Measurements from ENCODE around the gene CELF1.

CELF1 gene

DNA sequence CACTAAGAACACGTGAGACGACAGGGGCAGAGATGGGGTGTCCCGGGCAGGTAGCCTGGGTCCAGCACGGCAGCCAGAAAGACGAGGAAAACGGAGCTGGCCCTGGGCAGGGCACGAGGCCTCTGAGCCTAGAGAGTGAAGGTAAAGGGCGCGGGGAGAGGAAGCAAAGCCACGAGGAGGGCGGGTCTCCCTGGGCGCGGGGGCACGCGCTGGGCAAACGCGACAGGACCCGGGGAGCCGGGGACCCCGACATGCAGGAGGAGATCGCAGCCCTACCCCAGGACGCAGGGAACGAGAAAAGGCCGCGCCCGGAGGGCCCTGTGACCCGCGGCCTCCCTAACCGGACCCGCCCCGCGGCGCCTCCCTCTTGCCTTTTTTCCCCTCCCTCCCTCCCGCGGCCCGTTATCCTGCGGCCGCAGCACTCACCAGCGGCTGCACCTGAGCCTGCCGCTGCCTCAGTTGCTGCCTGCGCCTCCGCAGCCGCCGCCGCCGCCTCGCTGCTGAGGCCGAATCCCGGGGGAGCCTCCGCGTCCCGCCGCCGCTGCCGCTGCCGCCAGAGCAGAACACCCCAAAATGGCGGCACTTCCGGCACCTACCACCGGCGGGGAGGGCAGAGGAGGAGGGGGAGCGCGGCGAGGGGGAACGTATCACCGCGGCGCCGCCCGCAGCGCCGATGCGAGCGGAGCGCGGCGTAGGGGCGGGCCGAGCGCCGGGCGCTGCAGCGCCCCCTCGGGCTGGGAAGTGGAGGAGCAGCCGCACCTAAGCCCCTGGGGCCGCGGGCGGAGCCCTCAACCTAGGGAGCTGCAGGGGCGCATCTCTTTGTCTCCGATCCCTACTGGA lies at the start of gene CELF1:
TSS of gene CELF1 (minus strand) at position 567 of the 840 bp plus-strand sequence. CDS start 53,609 bp downstream, outside the sequence.
- DNase-seq: peak; percentile 87

DNA sequence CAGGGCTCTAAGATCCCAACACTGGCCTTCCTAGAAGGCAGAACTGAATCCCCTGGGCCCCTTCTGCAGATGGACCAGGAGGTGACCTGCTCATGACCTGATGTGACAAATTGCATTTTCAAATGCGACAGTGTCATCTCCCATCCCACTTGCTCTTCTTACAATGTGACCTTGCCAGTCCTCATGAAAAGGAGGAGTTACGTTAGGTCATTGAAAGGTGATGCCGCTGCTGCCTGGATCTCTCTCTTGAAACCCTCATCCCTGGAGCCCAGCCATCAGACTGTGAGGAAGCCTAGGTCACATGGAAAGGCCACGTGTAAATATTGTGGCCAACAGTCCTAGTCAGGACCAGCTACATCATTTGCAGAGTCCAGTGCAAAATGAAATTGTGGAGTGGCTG lies 47.0 kb upstream of the CELF1 start:
- DNase-seq: no peak

DNA sequence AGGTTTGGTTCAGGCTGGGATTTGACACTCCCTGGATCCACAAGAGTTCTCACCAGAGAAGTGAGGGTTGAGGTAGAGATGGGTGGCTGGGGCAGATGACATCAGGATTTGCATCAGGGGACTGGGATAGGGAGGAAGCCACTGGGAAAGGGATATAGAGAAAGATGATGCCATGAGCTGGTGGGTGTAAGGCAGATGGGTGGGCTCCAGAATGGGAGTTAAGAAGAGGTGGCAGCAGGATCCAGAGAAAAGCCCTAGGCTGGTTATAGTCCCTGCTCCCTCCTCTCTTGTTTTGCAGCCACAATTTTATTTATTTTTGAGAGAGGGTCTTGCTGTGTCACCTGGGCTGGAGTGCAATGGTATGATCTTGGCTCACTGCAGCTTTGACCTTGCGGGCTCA lies 43.0 kb upstream of the CELF1 start:
- DNase-seq: no peak

DNA sequence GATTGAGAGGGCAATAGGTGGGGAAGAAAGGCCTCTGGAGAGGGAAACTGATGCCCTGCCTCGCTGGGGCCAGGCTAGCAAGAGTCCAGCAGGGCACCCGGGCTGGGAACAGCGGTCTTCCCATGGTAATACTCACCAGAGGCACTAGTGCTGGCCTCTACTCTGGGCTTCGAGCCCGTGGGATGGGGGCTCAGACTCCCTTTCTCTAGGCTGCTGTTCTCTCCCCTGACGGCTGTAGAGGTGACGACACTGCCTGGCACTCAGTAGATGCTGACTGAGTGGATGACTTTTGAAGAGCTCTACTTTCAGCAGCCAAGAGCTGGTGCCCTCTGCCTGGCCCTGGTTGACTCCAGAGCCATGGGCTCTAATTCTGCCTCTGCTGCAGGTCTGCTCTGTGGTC lies 42.1 kb upstream of the CELF1 start:
- DNase-seq: no peak

DNA sequence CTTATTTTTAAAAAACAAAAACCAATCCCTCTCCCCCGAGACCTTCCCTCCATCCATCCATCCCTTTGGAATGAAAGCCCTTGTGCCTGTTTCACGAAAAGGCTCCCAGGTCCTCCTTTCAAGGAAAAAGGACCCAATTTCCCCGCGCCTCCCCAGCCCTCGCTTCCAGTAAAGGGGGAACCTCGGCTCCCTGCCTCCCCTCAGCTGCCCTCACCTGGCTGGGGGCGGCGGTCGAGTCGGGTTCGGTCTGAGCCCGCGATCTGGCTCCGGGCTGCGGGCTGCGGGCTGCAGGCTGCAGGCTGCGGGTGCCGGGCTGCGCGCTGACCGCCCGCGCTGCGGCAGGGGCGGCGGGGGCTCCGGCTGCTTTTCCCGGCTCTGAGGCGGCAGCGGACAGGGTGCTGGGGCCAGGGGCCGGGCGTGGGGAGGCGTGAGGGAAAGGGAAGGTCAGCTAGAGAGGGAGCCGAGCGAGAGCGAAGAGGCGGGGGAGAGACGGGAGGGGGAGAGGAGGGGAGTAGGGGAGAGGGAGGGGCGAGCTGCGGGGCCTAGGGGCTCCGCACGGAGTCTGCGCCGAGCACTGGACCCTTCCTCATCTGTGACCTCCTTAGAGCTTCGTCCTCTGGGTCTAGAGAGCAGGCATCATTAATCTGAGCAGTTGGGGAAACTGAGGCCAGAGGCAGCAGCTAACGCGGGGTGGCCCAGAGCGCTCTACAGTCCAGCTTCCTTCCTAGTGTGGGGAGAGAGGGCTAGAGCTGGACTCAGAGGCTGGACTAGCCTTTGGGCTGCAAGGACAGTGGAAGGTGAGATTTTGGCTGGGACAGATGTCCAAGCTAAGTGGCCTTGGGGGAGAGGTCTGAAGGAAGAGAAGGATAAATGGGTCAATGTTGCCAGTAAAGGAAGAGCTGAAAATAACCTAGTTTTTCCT lies 41.3 kb upstream of the CELF1 start, which contains the start of gene C1QTNF4:
TSS of gene C1QTNF4 (minus strand) at position 478 of the 922 bp plus-strand sequence. CDS start 3,601 bp downstream, outside the sequence.
- no peak for DNase-seq

DNA sequence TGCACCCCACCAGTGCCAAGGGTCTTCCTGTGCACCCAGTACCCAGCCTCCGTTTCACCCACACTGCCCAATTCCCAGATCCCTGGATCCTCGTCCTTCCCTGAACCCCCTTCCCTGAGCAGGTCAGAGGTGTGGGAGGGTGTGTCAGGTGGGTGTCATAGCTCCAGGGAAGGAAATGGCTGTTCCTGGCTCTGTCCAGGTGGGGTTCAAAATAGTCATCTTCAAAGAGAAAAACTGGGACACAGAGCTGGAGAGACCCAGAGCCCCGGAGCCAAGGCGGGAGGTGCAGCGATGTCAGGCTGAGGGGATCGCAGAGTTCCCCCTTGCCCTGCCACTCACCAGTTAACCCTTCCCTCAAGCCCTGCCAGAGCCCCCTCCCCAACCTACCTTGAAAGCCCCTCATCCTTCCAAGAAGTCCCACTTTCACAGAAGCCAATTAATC lies 40.6 kb upstream of the CELF1 start:
- no peak for DNase-seq

DNA sequence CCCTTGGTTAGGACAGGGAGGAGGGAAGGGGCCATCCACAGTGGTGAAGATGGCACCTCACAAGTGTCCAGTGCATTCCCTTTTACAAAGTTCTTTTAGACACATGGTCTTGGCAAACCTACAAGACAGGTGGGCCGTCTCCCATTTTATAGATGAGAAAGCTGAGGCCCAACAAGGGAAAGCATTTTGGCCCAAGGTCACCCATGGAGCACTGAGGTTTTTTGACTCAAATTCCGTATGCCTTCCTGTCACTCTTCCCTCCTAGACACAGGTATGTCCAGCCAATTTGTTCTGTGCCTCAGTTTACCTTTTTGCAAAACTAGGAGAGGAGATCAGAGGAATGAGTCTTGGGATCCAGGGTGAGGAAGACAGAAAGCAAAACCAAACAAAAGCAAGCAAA lies 40.0 kb upstream of the CELF1 start:
- no peak for DNase-seq

DNA sequence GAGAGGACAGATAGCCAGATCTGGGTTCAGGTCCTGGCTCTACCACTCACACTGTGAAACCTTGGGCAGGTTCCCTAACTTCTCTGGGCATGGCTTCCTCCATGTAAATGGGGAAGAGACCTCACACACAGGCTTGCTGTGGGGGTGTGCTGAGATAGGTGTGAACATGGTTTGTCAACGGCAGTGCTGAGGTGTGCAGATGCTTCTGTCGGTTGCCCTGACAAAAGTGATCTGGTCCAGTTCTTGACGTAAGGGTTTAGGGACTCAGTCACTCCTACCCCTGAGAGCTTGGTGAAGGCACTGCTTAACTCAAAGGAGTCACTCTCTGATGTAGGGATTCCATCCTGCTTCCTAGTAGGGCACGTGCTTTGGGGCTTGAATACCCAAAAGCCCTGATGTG lies 39.3 kb upstream of the CELF1 start:
- DNase-seq: no peak

DNA sequence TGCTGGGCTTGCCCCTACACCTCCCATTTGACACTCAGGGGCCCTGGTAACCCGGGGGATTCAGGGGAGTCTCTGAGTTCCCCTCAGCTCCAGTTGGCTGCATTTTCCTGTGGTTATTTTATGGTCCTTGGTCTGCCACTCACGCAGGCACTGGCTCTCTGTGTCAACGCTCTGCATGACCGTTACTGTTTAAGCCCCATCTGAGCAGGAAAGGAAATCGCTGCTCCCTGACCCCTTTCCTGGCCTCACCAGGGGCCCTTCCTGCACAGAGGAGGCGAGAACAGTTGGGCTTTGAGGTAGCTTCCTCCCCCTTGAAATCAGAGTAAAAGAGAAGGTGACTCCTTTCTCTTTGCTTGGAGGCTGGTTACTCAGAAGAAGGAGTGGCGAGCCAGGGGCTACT lies 38.8 kb upstream of the CELF1 start:
- no peak for DNase-seq

DNA sequence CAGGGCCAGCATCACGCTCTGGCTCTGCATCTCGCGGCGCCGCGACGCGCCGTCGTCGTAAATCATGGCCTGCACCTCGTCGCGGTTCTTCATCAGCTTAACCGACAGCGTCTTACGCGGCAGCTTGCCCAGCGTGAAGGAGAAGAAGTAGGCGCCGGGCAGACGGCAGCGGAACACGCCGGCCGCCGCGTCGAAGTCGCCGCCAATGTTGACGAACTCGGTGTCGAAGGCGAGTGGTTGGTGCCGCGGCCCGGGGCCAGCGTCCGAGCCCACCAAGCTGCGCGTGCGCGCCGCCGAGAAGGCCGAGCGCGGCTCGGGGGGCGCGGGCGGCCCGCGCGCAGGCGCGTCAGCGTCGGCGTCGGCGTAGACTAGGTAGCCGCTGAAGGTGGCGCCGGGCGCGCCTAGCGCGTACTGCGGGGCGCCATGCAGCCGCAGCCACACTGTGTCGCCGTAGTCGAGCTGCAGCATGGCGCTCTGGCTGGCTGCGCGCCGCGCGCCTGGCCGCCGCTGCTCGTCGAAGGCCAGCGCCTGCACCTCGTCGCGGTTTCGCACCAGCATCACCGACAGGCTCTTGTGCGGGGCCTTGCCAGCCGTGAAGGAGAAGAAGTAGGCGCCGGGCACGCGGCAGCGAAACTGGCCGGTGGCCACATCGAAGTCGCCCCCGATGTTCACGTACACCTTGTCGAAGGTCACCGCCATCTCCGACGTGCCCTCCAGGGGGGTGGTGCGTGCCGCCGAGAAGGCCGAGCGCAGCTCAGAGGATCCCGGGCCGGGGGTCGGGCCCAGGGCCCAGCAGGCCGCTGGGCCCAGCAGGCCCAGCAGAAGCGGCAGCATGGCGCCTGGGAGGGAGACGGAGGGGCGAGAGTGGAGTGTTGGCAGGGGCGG lies 37.3 kb upstream of the CELF1 start:
- DNase-seq: no peak

DNA sequence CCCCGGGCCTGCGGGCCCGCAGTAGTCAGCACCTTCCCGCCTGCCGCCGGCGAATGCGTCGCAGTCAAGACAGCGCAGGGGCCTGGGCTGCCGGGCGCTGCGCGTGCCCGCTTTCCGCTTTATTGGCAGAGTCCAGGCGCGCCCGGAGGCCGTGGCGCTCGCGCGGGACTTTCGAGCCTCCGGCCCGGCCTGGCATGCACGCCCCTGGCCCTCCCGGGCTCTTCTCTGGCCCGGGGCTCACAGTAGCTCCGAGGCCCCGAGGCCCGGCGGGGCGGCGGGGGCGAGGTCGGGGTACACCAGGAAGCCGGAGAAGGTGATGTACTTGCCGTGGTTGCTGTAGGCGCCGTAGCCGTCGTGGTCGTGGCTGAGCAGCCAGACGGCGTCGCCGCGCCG lies 36.6 kb upstream of the CELF1 start:
- no peak for DNase-seq

DNA sequence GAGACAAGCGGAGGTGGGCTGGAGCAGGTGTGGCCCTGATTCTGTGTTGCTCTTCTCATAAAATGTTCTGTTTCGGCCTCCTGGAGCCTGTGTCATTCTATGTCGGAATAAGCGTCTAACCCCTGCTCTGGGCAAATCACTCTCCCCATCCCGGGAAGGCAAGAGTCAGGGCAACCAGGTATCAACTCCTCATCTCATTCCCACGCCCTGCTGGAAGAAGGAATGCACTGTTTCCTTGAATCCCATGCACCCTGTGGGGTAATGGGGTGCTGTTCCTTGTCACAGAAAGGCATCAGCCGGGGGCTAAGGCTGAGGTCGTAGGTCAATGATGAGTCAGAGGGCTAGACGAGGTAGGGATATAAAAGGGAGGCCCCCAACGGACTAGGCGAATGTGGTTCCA lies 36.2 kb upstream of the CELF1 start:
- no peak for DNase-seq

DNA sequence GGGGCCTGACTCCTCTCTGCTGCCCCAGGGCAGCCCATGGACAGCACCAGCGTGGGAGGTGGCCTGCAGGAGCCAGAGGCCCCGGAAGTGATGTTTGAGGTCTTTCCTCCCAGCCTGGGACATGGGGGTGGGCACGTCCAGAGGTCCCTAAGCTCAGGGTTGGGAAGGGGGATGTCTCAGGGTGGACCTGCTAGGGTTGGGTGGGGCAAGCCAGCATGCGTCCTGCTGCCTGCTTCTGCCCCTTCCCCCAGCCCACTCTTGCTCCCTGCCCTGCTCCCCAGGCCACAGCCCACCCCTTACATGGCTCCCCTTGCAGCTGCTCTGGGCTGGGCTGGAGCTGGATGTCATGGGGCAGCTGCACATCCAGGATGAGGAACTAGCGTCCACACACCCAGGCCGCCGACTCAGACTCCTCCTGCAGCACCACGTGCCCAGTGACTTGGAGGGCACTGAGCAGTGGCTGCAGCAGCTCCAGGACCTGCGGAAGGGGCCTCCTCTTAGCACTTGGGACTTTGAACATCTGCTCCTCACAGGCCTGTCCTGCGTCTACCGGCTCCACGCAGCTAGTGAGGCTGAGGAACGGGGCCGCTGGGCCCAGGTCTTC lies 34.9 kb upstream of the CELF1 start:
- DNase-seq: no peak

DNA sequence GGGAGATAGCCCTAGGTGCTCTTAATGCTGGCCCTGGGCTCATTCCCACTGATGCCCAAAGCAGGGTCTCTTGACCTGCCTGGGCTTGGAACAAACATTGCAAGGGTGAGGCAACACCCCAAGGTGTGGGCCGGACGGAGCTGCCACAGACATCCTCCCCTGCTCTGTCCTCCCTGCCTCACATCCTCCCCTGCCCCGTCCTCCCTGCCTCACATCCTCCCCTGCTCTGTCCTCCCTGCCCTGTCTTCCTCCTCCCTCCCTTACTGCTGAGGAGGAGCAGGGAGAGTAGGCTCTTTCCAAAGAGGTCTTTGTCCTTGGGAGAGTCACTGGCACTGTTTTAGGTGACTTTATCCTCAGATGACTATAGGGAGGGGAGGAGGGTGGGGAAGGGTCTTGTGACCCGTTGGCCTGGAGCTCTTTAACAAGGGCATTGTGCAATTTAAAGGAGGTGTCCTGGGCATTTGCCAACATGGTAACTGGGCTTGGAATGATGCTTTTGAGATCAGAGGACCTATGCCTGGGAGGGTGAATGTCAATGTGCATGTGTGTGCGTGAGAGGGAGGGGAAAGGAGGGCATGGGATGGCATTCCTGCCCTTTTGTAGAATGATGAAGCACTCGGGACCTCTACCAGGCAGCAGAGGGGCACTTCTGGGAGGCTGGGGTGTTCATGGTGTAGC lies 34.2 kb upstream of the CELF1 start:
- DNase-seq: no peak

DNA sequence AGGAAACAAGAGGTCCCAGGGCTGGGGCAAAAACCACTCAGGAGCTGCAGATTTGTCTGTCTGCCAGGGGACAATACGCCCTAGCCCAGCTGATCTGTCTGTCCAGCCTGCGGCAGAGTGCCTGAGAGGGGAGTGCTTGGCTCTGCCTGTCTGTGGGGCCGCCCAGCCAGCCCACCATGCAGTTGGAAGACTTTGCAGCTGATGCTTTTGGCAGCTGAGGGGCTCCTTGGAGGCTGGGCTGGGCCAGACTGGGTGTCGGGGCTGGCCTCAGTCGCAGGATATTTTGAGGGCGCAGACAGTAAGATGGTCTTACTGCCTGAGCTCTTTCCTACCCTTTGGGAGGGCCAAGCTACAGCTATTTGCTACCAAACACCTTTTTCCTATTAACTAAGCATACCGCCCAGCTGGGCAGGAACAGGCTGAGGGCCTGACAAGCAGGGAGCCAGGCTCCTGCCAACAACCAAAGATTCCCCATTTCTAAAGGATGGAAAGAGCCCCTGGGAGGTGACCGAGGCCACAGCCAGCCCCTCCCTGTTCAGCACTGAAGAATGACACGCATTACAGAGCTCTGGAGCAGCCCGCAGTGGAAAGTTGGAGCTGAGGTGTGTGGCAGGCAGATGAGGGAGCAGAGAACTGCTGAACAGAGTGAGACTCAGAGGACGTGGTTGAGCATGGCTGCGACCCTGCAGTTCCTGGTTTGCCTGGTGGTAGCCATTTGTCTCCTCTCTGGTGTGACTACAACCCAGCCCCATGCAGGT lies 33.3 kb upstream of the CELF1 start, which contains the start of gene FAM180B:
TSS of gene FAM180B (plus strand) at position 581 of the 758 bp plus-strand sequence. CDS start at position 672, 91 bp downstream.
- no peak for DNase-seq

DNA sequence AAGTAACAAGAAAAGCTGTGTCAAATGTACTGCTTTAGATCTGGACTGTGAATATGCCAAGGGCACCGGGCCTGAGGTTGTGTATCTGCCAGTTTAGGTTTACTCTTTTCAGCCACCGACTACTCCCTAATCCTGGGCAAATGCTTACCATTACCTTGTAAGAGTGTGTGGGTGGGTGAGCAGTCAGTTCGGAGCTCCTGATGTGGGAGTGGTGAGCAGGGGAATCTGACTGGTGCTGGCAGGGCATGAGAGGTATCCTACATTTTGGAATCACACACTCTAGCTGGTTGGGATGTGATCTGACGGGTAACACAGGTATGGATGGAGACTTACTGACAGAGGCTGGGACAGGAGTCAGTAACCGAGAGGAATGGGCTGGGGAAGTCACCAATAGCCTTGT lies 30.9 kb upstream of the CELF1 start:
- DNase-seq: no peak

DNA sequence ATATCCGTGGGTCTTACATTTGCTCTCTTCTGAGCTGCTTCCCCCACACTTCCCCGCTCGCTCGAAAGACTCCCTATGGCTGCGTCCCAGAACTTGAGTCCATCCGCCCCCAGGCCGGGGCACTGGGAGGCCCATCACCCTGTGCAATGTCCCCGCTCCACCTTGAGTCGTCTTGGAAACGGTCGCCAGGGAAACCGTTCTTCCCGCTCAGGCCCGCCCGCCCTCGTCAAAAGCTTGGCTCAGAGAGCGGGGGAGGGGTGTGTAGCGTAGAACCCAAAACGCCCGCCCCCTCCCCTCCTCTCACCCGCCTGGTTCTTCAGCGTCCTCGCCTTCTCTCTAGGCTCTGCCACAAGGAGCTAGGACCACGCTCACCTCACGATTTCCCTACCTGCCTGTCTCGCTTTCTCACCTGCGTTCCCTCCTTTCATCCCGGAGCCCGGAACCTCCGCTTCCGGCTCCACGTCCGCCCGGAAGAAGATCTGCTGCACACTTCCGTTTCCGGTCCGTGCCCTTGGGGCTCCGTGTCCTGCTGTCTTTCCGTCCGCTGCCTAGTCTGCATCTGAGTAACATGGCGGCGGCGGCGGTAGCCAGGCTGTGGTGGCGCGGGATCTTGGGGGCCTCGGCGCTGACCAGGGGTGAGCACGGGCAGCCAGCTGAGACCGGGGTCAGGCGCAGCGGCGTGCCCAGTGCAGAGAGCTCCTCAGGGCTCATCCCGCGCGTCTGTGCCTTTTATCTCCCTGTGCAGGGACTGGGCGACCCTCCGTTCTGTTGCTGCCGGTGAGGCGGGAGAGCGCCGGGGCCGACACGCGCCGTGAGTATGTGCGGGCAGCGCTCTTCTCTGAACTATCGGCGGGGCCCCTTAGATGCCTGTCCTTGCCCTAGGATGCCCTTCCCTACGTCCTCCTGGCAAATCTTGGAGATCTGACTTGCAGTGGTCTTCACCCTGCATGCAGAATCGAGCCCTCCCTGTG lies 25.9 kb upstream of the CELF1 start, which contains the start of the genes KBTBD4 and NDUFS3:
TSS of gene KBTBD4 (minus strand) at position 447 of the 971 bp plus-strand sequence. CDS start at position 428, 19 bp downstream.
TSS of gene NDUFS3 (plus strand) at position 551 of the 971 bp plus-strand sequence. CDS start at position 569, 18 bp downstream.
- DNase-seq: peak; percentile 91

DNA sequence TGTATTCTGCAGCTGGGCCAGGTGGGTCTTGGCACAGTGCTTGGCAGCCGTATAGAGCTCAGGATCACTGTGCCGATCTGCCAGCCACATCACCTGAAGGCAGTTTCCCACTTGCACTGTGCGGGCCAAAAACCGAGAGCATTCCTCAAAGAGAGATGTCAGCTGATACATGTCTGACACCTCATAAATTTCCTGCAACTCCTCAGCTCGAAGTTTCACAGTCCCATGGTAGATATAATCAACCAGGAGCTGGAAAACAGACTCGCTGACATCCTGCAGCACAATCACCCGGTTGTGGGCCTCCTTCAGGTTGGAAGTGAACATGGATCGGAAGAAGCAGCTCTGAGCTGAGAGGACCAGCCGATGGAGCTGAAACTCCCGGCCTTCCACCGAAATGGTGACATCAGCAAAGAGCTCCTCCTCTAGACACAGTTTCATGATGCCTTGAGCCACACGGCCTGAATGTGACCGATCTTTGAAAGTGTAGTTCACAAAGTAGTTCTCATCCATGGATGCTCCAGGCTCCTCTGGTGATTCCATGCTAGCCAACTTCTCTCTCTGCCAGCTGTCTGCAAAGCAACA lies 24.6 kb upstream of the CELF1 start:
- DNase-seq: no peak

DNA sequence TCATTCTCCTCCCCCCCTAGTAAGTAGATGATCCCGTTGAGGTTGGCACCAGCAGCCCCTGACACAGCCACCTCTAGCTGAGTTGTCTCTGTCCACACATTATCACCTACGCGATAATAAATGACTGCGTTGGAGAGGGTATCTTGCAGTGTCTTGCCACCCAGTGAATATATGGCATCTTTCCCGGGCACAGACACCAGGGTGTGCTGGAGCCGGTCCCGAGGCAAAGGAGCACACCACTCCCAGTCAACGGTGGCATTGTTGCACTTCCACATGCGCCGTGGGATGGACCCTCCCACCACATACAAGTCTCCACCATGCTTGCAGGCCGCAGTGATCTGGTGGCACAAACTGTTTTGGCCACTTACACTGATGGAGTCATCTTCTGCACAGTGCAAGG lies 20.4 kb upstream of the CELF1 start:
- no peak for DNase-seq

Measured in SHP77 treated with DMSO at 0.1 percent for 48 hours (cell line).